Calu3 (cell line): ENCODE data around the gene DDX41. TPM values are rescaled to one million over a fixed set of nuclear protein-coding genes. Genes with fewer than 3 reads are reported as not detected.
A peak's percentile ranks its signal among the peaks of the same experiment; 100 is the strongest.

Source experiments
- BruUV-seq: library from RNA; stranded (reverse); fragments of 400-500 nt; replicated peaks from 2 replicates; lab custom pipeline; 2021; lab: Mats Ljungman, UMichigan
- CTCF ChIA-PET: fragments of 300-600 bp; sonication (Branson Sonifier 250); formaldehyde crosslinking; loops from one replicate; lab custom pipeline; 2022; ENCODE audit warnings: antibody characterized with exemption; lab: Charles Lee
- DNase-seq: peaks from one replicate; pipeline ENCODE4 v3.0.0; 2022
- H3K27ac Mint-ChIP-seq: one replicate; pipeline ENCODE4 v1.8.0; 2022; ENCODE audit warnings: mixed read lengths; ENCODE audit not compliant: unreplicated experiment
- H3K27me3 Mint-ChIP-seq: one replicate; pipeline ENCODE4 v1.8.0; 2022; ENCODE audit warnings: mixed read lengths; ENCODE audit not compliant: unreplicated experiment
- H3K36me3 Mint-ChIP-seq: one replicate; pipeline ENCODE4 v1.8.0; 2022; ENCODE audit warnings: mild to moderate bottlenecking, moderate library complexity, mixed read lengths; ENCODE audit not compliant: insufficient read depth, unreplicated experiment
- H3K4me1 Mint-ChIP-seq: one replicate; pipeline ENCODE4 v1.8.0; 2022; ENCODE audit warnings: mild to moderate bottlenecking, low read depth, mixed read lengths; ENCODE audit not compliant: unreplicated experiment
- H3K4me3 Mint-ChIP-seq: one replicate; pipeline ENCODE4 v1.8.0; 2022; ENCODE audit warnings: mild to moderate bottlenecking, low read depth, moderate library complexity, mixed read lengths; ENCODE audit not compliant: unreplicated experiment
- H3K9me3 Mint-ChIP-seq: one replicate; pipeline ENCODE4 v1.8.0; 2022; ENCODE audit warnings: low read depth, mixed read lengths; ENCODE audit not compliant: unreplicated experiment
- CTCF ChIP-seq: fragments of 200-600 bp; IDR thresholded peaks from one replicate; pipeline ENCODE4 v1.8.0; 2022; ENCODE audit warnings: antibody characterized with exemption; ENCODE audit not compliant: unreplicated experiment
- intact Hi-C: fragments of 100-400 bp; cut with micrococcal nuclease; formaldehyde crosslinking; loops from one replicate; pipeline ENCODE4 v1.10.0; 2022; ENCODE audit not compliant: unreplicated experiment
- total RNA-seq: library from RNA; stranded (reverse); gene quantifications from 2 replicates; pipeline ENCODE4 v1.2.3, GENCODE V29; 2022

The DDX41 gene
- total RNA-seq, 1 experiment from 2014 or later = 101 TPM

- Mint-ChIP-seq H3K27me3 (no peaks in the 10 kb centered on the region), H3K4me1 (peaks cover 22% of the 10 kb centered on the region), H3K27ac (no peak overlapping the region), H3K9me3 (no peaks in the 10 kb centered on the region), H3K4me3 (no peak overlapping the region), H3K36me3 (peaks cover 26% of the 10 kb centered on the region)
- TF ChIP-seq CTCF = no peak
- intact Hi-C loops = loop anchor here (5.0 kb wide), 1 partner anchor 35 kb away; the partner anchor contains the start of gene TMED9
- DNase-seq = no peak
- CTCF ChIA-PET = no interaction called here
- BruUV-seq = no TSS peak
These were observed 40.4 kb upstream of the DDX41 start for GRCh38 chr5:177557041-177557647.

GRCh38 chr5:177555665-177556064 is 38.9 kb upstream of the DDX41 start:
- intact Hi-C loops = loop anchor here (5.0 kb wide), 1 partner anchor 37 kb away; the partner anchor contains the start of gene TMED9
- Mint-ChIP-seq H3K9me3 (no peaks in the 10 kb centered on the region), H3K4me3 (peak overlapping the region; percentile 88), H3K36me3 (peaks cover 30% of the 10 kb centered on the region), H3K27me3 (no peaks in the 10 kb centered on the region), H3K27ac (no peak overlapping the region), H3K4me1 (peaks cover 27% of the 10 kb centered on the region)
- no peak for DNase-seq
- no peak for TF ChIP-seq CTCF
- no TSS peak for BruUV-seq
- CTCF ChIA-PET = no interaction called here

- Mint-ChIP-seq H3K4me3 (peak overlapping the region; percentile 88), H3K9me3 (no peaks in the 10 kb centered on the region), H3K27me3 (no peaks in the 10 kb centered on the region), H3K36me3 (peaks cover 30% of the 10 kb centered on the region), H3K27ac (no peak overlapping the region), H3K4me1 (peaks cover 27% of the 10 kb centered on the region)
- intact Hi-C loops = loop anchor here (5.0 kb wide), 1 partner anchor 37 kb away; the partner anchor contains the start of gene TMED9
- DNase-seq = no peak
- CTCF ChIA-PET = no interaction called here
- TF ChIP-seq CTCF = no peak
- BruUV-seq = no TSS peak
These were observed 38.5 kb upstream of the DDX41 start for GRCh38 chr5:177555228-177555627.

- BruUV-seq = TSS peak; percentile 30
- peaks cover 25% of the 10 kb centered on the region for H3K4me1 Mint-ChIP-seq
These were observed 37.8 kb upstream of the DDX41 start, which contains the start of gene FAM193B for GRCh38 chr5:177554474-177555111. FAM193B (minus strand) TSS chr5:177554563; CDS start chr5:177554458, 105 bp downstream.

More at GRCh38 chr5:177554474-177555111, 37.8 kb upstream of the DDX41 start, which contains the start of gene FAM193B:
- Mint-ChIP-seq H3K27ac (peak within 1 kb of the TSS; percentile 35), H3K36me3 (peaks cover 30% of the 10 kb centered on the region), H3K9me3 (no peaks in the 10 kb centered on the region), H3K27me3 (no peaks in the 10 kb centered on the region), H3K4me3 (peak within 1 kb of the TSS; percentile 88)
- DNase-seq = peak; percentile 98
- intact Hi-C loops = loop anchor here (5.0 kb wide), 1 partner anchor 38 kb away; the partner anchor contains the start of gene TMED9
- CTCF ChIA-PET = no interaction called here
- TF ChIP-seq CTCF = no peak
